Stimulated activated CD8-positive, alpha-beta memory T cell treated with anti-CD3 and anti-CD28 coated beads, Interleukin-15, amount 100 ng/mL, for 4 hours (primary cell): ENCODE results near the gene CD7.
A peak's percentile ranks its signal among the peaks of the same experiment; 100 is the strongest.

Source experiments
- DNase-seq, 2 donors: peaks; one replicate each; pipeline ENCODE4 v3.0.0-alpha.2; 2020; ENCODE audit warnings: low read depth in 2 of 2

CD7 gene

DNA sequence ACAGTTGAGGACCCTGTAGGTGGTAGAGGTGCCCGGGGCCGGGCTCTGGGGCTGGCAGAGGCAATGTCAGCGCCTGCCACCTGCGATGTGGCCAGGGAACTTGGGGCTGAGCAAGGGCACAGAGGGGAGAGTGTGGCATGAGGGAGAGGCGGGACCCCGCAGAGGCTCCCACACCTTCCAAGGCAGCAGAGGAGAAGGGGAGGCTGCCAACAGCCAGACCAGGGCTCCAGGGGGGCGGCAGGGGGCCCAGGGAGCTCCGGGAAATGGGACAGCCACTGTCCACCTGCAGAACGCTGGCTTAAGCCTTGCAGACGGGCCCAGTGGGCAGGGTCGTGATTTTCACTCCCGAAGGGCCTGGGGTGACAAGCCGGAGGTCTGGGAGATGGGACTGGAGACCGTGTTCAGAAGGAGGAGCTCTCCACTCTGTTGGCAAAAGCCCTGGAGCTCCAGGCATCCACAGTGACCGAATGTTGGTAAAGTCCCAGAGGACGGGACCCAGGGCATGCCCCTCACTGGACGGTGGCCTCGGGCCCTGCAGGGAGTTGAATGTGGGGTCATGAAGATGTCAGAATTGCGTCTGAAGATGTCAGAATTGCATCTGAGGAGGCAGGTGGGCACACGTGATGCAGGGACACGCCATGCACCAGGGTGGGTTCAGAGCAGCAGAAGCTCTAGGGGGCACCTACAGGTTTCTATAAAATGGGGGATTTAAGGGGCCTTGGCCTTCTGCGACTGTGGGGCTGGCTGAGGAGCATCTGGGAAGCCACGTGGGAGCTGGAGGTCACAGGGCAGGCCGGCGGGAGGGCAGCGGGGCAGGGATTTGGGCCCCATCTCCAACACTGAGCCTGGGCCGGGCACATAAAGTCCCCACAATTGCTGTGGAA, 18.6 kb downstream of the CD7 start:
- no peak for DNase-seq

GRCh38 chr17:82297714-82298537, 19.5 kb downstream of the CD7 start:
- peak; percentile 83 to 95 for DNase-seq

DNA sequence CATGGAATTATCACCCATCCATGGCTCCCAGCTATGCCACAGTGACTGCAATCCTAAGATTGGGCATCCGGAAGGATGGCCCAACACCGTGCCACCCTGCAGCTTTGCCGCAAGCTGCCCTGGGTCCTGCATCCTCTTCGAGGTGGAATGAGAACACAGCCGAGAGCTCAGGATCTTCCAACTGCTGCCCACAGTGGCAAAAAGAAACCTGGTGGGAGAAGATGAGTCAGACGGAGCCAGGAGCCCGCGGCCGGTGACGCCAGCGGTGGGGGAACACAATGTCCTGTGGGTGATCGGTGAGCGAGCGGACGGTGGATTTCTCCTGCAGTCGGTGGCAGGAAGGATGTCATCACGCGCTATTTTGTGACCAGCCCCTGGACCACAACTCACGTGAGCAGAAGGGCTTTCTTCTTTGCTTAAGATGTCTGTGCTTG, 20.1 kb downstream of the CD7 start:
- peak; percentile 73 to 76 for DNase-seq

- DNase-seq: no peak
Observed at GRCh38 chr17:82296511-82297279, 20.7 kb downstream of the CD7 start.

GRCh38 chr17:82295472-82295814, 22.0 kb downstream of the CD7 start:
- no peak for DNase-seq

DNA sequence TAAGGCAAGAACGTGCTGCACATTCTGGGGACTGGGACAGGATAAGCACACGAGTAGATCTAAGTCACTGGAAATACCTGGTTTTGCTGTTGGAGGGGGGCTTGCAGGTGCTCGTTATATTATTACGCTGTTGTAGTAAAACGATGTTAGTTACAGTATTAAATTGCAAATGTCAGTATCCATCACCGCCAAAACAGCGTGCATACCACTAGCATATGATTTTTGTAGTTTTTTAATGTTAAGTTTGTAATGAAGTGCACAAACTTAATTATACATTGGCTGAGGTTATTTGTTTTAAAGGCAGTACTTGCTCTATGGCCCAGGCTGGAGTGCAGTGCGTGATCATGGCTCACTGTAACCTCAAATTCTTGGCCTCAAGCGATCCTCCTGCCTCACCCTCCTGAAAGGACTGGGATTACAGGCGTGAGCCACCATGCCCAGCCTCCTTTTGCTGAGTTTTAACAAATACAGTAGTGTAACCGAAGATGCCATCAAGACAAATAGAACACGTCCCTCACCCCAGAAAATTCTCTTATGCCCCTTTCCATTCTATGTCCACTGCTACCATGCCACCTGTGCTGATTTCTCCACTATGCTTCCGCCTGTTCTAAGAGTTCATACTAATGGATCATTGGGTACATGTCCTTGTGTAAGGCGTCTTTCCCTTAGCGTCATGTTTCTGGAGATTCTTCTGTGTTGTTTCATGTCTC, 23.2 kb downstream of the CD7 start:
- DNase-seq: no peak

GRCh38 chr17:82292251-82293154, 24.9 kb downstream of the CD7 start:
- DNase-seq: peak; percentile 79 to 91

GRCh38 chr17:82291582-82292250, 25.7 kb downstream of the CD7 start:
- no peak for DNase-seq

GRCh38 chr17:82287868-82288801, 29.3 kb downstream of the CD7 start:
- DNase-seq: no peak

- DNase-seq: no peak
Observed at GRCh38 chr17:82287013-82287867, 30.2 kb downstream of the CD7 start.

DNA sequence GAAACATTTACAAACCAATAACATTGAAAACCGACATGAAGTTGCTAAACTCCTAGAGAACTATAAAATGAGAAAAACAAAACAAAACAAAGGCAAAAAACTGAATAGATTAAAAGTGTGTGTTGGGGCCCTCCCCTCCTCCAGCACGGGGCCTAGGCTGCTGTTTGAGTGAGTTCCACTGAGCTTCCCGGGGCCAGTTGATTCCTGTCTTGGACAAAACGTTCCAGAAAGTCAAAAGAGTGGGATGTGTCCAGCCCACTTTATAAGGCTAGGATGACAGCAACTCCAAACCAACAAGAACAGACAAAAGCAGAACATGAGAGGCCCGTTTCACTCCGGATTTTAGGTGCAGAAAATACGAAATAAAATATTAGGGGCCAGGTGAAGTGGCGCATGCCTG, 32.3 kb downstream of the CD7 start:
- no peak for DNase-seq

- DNase-seq: no peak
Observed at GRCh38 chr17:82283208-82283749, 34.1 kb downstream of the CD7 start.

DNA sequence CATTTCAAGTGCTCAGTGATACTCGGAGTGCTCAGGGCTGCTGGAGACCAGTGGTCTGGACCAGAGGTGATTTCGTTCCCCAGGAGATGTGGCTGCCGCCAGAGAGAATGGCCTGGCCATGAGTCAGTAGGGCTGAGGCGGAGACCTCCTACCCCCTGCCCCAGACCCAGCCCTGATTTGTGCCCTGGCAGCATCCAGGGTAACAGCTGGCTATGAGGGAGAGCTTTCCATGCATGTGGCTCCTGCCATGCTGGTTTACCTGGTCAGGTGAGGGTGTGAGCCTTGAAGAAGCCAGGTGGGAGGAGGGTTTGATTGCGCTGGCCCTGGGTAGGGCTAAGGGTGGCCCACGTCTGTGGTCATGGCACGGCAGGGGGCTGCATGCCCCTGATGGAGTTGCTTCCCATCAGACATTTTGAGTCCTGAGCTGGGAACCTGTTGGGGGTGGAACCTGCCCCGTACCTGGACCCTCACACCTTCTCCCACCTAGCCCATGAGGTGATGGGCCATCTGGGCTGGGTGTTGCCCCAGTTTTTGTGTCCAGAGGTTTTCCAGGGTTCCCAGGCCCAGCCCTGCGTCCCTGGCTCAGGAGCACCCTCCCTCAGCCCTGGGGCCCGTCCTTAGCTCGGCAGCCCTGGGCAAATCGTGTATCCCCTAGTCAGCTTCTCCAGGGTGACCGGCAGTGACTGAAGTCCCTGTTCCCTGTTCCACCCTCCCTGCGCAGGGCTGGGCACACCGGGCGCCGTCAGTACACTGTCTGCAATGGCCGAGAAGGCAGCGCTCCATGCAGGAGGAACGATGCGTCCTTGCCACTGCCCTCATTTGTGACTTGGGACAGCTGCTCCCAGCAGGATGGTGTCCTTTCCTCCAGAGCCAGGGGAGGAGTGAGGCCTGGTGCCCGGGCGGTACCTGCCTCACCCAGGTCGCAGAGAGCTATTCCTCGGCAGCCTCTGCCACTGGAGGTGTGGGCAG, 34.9 kb downstream of the CD7 start:
- no peak for DNase-seq

DNA sequence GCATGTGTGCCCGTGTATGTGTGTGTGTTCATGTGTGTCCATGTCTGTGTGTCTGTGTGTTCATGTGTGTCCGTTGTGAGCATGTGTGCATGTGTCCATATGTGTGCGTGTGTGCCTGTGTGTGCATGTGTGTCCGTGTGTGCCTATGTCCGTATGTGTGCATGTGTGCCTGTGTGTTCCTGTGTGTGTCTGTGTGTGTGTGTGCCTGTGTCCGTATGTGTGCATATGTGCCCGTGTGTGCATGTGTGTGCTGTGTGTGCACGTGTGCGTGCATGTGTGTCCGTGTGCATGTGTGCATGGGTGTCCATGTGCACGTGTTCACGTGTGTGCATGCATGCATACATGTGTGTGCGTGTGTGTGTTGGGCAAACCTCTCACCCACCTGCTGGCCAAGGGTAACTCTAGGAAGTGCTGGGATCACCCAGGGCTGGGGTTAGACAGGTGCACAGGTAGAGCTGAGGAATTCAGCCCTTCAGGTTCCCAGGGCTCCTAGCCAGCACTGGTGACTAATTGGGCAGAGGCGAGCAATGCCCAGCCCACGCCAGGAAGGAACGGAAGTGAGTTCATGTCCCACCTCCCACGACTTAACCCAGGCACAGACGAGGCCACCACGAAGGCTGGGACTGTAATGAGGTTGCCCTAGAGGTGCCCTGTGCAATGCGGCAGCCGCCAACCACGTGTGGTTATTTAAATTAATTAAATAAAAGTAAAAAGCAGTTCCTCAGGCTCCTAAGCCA, 35.7 kb downstream of the CD7 start:
- DNase-seq: no peak

DNA sequence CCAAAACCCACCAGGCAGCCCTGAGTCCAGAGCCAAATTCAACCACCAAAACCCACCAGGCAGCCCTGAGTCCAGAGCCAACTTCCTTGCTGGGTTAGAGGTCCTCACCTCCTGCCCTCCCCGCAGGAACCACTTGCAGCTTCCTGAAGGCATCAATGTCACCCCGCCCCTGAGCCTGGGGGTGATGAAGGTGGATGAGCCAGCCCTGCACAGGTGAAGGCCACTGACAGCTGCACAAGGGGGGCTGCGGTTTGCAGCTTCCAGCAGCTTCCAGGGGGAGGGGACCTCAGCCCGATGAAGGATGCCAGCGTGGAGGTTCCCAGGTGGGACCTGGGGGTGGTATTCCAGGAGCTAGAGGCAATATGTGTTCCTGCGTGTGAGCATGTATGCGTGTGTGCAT, 36.3 kb downstream of the CD7 start:
- DNase-seq: no peak

- DNase-seq: no peak
Observed at GRCh38 chr17:82280537-82280936, 36.9 kb downstream of the CD7 start.
